CD14-positive monocyte (primary cell): ENCODE data around the gene RGS5. TPM values are rescaled to one million over a fixed set of nuclear protein-coding genes. Genes with fewer than 3 reads are reported as not detected.

ENCODE experiments used
- DNase-seq, 3 donors: peaks; one replicate each; pipeline ENCODE4 v3.0.0-alpha.2; 2011 to 2022
- H2AFZ ChIP-seq: 2 replicates; pipeline ENCODE4 v1.6.0; 2012; ENCODE audit warnings: mild to moderate bottlenecking, low read depth, low read length, inconsistent platforms; ENCODE audit not compliant: insufficient read depth, poor library complexity, severe bottlenecking
- H3K27ac ChIP-seq, 2 donors: 1 replicate in 1 of 2; 2 replicates in 1 of 2; pipeline ENCODE4 v1.5.1; 2012 to 2013; ENCODE audit warnings: low read length in 2 of 2, control low read depth in 1 of 2, inconsistent platforms in 1 of 2, low read depth in 1 of 2, mild to moderate bottlenecking in 1 of 2
- H3K27me3 ChIP-seq, 2 donors: one replicate each; pipeline versions ENCODE4 v1.6.0 to v1.6.1; 2011 to 2013; ENCODE audit warnings: low read length in 2 of 2; ENCODE audit not compliant: control insufficient read depth in 2 of 2, insufficient read depth in 2 of 2
- H3K36me3 ChIP-seq, 2 donors: replicated peaks in 1 of 2; 1 replicate in 1 of 2; 2 replicates in 1 of 2; pipeline versions ENCODE4 v1.5.1 to v1.6.1; 2012 to 2013; ENCODE audit warnings: low read length in 2 of 2, control low read depth in 1 of 2, inconsistent platforms in 1 of 2, mild to moderate bottlenecking in 1 of 2; ENCODE audit not compliant: insufficient read depth in 2 of 2, control insufficient read depth in 1 of 2
- H3K4me1 ChIP-seq, 2 donors: 1 replicate in 1 of 2; 2 replicates in 1 of 2; pipeline versions ENCODE4 v1.5.1 to v1.6.1; 2012 to 2013; ENCODE audit warnings: low read length in 2 of 2, control low read depth in 1 of 2, inconsistent platforms in 1 of 2, mild to moderate bottlenecking in 1 of 2, moderate library complexity in 1 of 2; ENCODE audit not compliant: insufficient read depth in 2 of 2, control insufficient read depth in 1 of 2
- H3K4me2 ChIP-seq: replicated peaks from 2 replicates; pipeline ENCODE3; 2012; ENCODE audit warnings: low read length, moderate library complexity, mild to moderate bottlenecking; ENCODE audit not compliant: poor library complexity, severe bottlenecking; ENCODE audit errors: extremely low read depth
- H3K4me3 ChIP-seq, 3 experiments: fragments of 200-600 bp in 1 of 3; sonication (generic) in 1 of 3; replicated peaks in 1 of 3; 1 replicate in 2 of 3; 2 replicates in 1 of 3; pipeline ENCODE4 v1.5.1; 2011 to 2013; ENCODE audit warnings: low read length in 3 of 3, mild to moderate bottlenecking in 3 of 3, control low read depth in 2 of 3, low read depth in 2 of 3, inconsistent platforms in 1 of 3, moderate library complexity in 1 of 3
- H3K79me2 ChIP-seq: 2 replicates; pipeline ENCODE4 v1.6.0; 2012; ENCODE audit warnings: mild to moderate bottlenecking, control low read depth, inconsistent platforms, low read length, moderate library complexity; ENCODE audit not compliant: insufficient read depth
- H3K9ac ChIP-seq: 2 replicates; pipeline ENCODE4 v1.6.0; 2017; ENCODE audit warnings: low read length, mild to moderate bottlenecking; ENCODE audit not compliant: insufficient read depth, poor library complexity, severe bottlenecking
- H3K9me3 ChIP-seq, 2 donors: replicated peaks in 1 of 2; 1 replicate in 1 of 2; 2 replicates in 1 of 2; pipeline versions ENCODE4 v1.5.1 to v1.6.1; 2012 to 2013; ENCODE audit warnings: low read length in 2 of 2, control low read depth in 1 of 2; ENCODE audit not compliant: control insufficient read depth in 1 of 2, insufficient read depth in 1 of 2
- H4K20me1 ChIP-seq: 2 replicates; pipeline ENCODE4 v1.6.0; 2012; ENCODE audit warnings: mild to moderate bottlenecking, low read length, control low read depth, moderate library complexity; ENCODE audit not compliant: insufficient read depth
- H3K27ac Mint-ChIP-seq, 7 donors: one replicate each; pipeline ENCODE4 v1.8.0; 2020; ENCODE audit warnings: mild to moderate bottlenecking in 7 of 7, mixed read lengths in 7 of 7, moderate library complexity in 6 of 7, inconsistent platforms in 2 of 7
- H3K27me3 Mint-ChIP-seq, 3 donors: one replicate each; pipeline ENCODE4 v1.8.0; 2021 to 2022; ENCODE audit warnings: low read depth in 3 of 3, mild to moderate bottlenecking in 3 of 3, mixed read lengths in 3 of 3, moderate library complexity in 3 of 3, inconsistent platforms in 1 of 3
- H3K36me3 Mint-ChIP-seq, 2 donors: one replicate each; pipeline ENCODE4 v1.8.0; 2020; ENCODE audit warnings: mixed read lengths in 2 of 2, inconsistent platforms in 1 of 2, mild to moderate bottlenecking in 1 of 2
- H3K4me1 Mint-ChIP-seq: one replicate; pipeline ENCODE4 v1.8.0; 2020; ENCODE audit warnings: mild to moderate bottlenecking, mixed read lengths
- H3K4me3 Mint-ChIP-seq, 2 donors: one replicate each; pipeline ENCODE4 v1.8.0; 2020; ENCODE audit warnings: mild to moderate bottlenecking in 2 of 2, mixed read lengths in 2 of 2, moderate library complexity in 1 of 2
- H3K9me3 Mint-ChIP-seq, 7 donors: one replicate each; pipeline ENCODE4 v1.8.0; 2020 to 2022; ENCODE audit warnings: mixed read lengths in 7 of 7, mild to moderate bottlenecking in 6 of 7, moderate library complexity in 6 of 7, inconsistent platforms in 2 of 7
- WGBS: methylation state at CpG from one replicate; pipeline ENCODE4 v1.1.5; 2013; ENCODE audit warnings: missing lambda C conversion rate; ENCODE audit not compliant: insufficient coverage; 5-methylcytosine and 5-hydroxymethylcytosine counted together
- intact Hi-C, 2 donors: fragments of 100-400 bp; cut with micrococcal nuclease; formaldehyde crosslinking; loops; one replicate each; pipeline versions ENCODE4 v1.15.0 to v1.15.1; 2023
- polyA plus RNA-seq, 3 donors: library from polyadenylated mRNA; depleted of rRNA in 1 of 3; unstranded in 2 of 3; stranded (reverse) in 1 of 3; fragments of 300-500 nt in 2 of 3; fragments of >200 nt in 1 of 3; fragmentation: Illumina TruSeq in 2 of 3; gene quantifications; 1 replicate in 2 of 3; 2 replicates in 1 of 3; pipeline ENCODE4 v1.2.3, GENCODE V29; 2012 to 2021
- TF ChIP-seq, protein P1 (sequence below): fragments of 200-600 bp; IDR thresholded peaks from one replicate; pipeline ENCODE4 v1.8.0; 2022; ENCODE audit warnings: antibody characterized with exemption, mild to moderate bottlenecking

Gene RGS5
- polyA plus RNA-seq, 3 donors: 0.93 TPM; not detected in 2

DNA sequence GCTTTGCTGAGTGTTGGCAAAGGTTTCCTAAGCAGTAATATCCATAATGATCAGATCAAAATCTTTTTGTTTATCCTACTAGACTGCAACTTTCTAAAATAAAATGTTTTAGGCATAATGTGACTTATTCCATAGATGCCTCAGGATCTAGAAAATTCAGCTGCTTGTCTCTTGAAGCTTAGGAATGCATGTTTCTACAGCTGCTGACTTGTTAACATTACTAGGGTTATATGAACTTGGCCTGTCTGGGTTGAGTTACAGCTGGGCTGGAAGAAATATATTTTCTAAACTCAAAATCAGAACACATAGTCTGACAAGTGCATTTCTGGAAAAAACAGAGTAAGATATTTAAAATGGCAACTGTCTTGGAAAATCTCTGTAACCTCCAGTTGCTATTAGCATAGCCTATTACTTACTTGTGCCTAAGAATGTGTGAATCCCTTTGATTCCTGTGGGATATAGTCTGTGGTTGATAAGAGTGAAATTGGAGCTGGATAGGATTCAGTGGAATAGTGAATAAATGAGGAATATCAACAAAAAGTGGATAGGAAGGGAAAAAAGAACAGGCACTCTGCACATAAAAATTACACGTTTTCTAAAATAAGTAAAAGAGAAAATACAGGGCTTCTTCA lies 72.4 kb downstream of the RGS5 start:
- no peak for DNase-seq
- Mint-ChIP-seq H3K4me1 (no peaks in the 10 kb centered on the region), H3K4me3 (no peak overlapping the region), H3K27ac (no peak overlapping the region), H3K27me3 (peaks cover 0 to 2% (median 0%) of the 10 kb centered on the region in 3 donors), H3K36me3 (no peaks in the 10 kb centered on the region), H3K9me3 (peaks cover 0 to 5% (median 0%) of the 10 kb centered on the region in 7 donors)
- Histone ChIP-seq H3K9ac (no peak overlapping the region), H3K27me3 (no peaks in the 10 kb centered on the region), H3K4me3 (no peak overlapping the region), H2AFZ (no peak overlapping the region), H4K20me1 (no peaks in the 10 kb centered on the region), H3K9me3 (no peaks in the 10 kb centered on the region), H3K4me1 (no peaks in the 10 kb centered on the region), H3K79me2 (no peaks in the 10 kb centered on the region), H3K27ac (no peak overlapping the region), H3K4me2 (no peak overlapping the region), H3K36me3 (no peaks in the 10 kb centered on the region)
- intact Hi-C loops: no loop called here
- no CpG with 5 or more reads among the region's 1 CpG for WGBS
- TF ChIP-seq, protein P1, sequence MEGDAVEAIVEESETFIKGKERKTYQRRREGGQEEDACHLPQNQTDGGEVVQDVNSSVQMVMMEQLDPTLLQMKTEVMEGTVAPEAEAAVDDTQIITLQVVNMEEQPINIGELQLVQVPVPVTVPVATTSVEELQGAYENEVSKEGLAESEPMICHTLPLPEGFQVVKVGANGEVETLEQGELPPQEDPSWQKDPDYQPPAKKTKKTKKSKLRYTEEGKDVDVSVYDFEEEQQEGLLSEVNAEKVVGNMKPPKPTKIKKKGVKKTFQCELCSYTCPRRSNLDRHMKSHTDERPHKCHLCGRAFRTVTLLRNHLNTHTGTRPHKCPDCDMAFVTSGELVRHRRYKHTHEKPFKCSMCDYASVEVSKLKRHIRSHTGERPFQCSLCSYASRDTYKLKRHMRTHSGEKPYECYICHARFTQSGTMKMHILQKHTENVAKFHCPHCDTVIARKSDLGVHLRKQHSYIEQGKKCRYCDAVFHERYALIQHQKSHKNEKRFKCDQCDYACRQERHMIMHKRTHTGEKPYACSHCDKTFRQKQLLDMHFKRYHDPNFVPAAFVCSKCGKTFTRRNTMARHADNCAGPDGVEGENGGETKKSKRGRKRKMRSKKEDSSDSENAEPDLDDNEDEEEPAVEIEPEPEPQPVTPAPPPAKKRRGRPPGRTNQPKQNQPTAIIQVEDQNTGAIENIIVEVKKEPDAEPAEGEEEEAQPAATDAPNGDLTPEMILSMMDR: no peak

DNA sequence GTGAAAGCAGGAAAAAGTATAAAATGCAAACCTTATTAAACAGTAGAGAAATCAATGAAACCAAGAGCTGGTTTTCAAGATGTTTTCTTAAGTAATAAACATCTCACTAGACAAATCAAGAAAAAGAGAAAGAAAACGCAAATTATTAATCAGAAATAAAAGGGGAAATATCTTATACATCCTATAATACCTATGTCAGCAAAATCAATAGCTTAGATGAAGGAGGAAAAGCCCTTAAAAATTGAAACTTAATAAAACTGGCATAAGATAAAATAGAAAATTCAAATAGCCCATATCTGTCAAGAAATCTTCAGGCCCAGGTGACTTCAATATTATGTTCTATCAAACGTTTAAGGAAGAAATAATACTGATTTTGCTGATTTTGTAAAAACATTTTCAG lies 74.4 kb downstream of the RGS5 start:
- Histone ChIP-seq H3K4me2 (no peak overlapping the region), H4K20me1 (no peaks in the 10 kb centered on the region), H3K4me1 (no peaks in the 10 kb centered on the region), H3K4me3 (no peak overlapping the region), H2AFZ (no peak overlapping the region), H3K27ac (no peak overlapping the region), H3K9ac (no peak overlapping the region), H3K27me3 (no peaks in the 10 kb centered on the region), H3K79me2 (no peaks in the 10 kb centered on the region), H3K9me3 (no peaks in the 10 kb centered on the region), H3K36me3 (no peaks in the 10 kb centered on the region)
- intact Hi-C loops: no loop called here
- Mint-ChIP-seq H3K4me3 (no peak overlapping the region), H3K27me3 (no peaks in the 10 kb centered on the region), H3K27ac (no peak overlapping the region), H3K36me3 (no peaks in the 10 kb centered on the region), H3K9me3 (peaks cover 0 to 5% (median 0%) of the 10 kb centered on the region in 7 donors), H3K4me1 (no peaks in the 10 kb centered on the region)
- TF ChIP-seq, protein P1: no peak
- no CpG with 5 or more reads among the region's 2 CpGs for WGBS
- no peak for DNase-seq
